ENCODE data around the gene TNFAIP3.

TNFAIP3 gene

GRCh38 chr6:137925141-137925698, 58.2 kb downstream of the TNFAIP3 start:
- no peak for DNase-seq

- DNase-seq, result peak; percentile 91
Observed at GRCh38 chr6:137926207-137926731, 59.2 kb downstream of the TNFAIP3 start.

GRCh38 chr6:137926985-137927384, 59.9 kb downstream of the TNFAIP3 start:
- DNase-seq, result no peak

GRCh38 chr6:137927777-137928218, 60.7 kb downstream of the TNFAIP3 start:
- peak; percentile 46 for DNase-seq

GRCh38 chr6:137928286-137928685, 61.2 kb downstream of the TNFAIP3 start:
- no peak for DNase-seq

GRCh38 chr6:137931849-137932465, 64.9 kb downstream of the TNFAIP3 start:
- DNase-seq, result no peak

Measured in fibroblast of skin of scalp (primary cell).